OCI-LY7 (cell line): ENCODE measurements around the gene GPR135. TPM values are rescaled to one million over a fixed set of nuclear protein-coding genes. Genes with fewer than 3 reads are reported as not detected.
A peak's percentile ranks its signal among the peaks of the same experiment; 100 is the strongest.

Experiments used
- BruUV-seq: library from RNA; stranded (reverse); fragments of 400-500 nt; replicated peaks from 2 replicates; lab custom pipeline; 2021; lab: Mats Ljungman, UMichigan
- CTCF ChIA-PET: fragments of 300-600 bp; sonication (Branson Sonifier 250); formaldehyde crosslinking; loops from one replicate; lab custom pipeline; 2022; ENCODE audit warnings: antibody characterized with exemption; ENCODE audit not compliant: unreplicated experiment; lab: Charles Lee
- POLR2A ChIA-PET: fragments of 300-600 bp; sonication (Branson Sonifier 250); formaldehyde crosslinking; loops from one replicate; lab custom pipeline; 2022; ENCODE audit warnings: antibody characterized with exemption; lab: Charles Lee
- DNase-seq: peaks from one replicate; pipeline ENCODE4 v3.0.0-alpha.2; 2015; ENCODE audit warnings: low spot score
- H2AFZ ChIP-seq: fragments of 200-600 bp; sonication (generic), shearing (Covaris generic); 2 replicates; pipeline ENCODE4 v1.6.1; 2014; ENCODE audit warnings: mild to moderate bottlenecking, antibody characterized with exemption, low read length, moderate library complexity
- H3K27ac ChIP-seq: fragments of 200-600 bp; sonication (generic); 2 replicates; pipeline ENCODE4 v1.5.1; 2014; ENCODE audit warnings: mixed run types, low read depth, mild to moderate bottlenecking, moderate library complexity, low read length, inconsistent platforms; ENCODE audit not compliant: poor library complexity, severe bottlenecking
- H3K36me3 ChIP-seq: fragments of 200-600 bp; sonication (generic); 2 replicates; pipeline ENCODE4 v1.6.1; 2014; ENCODE audit warnings: mild to moderate bottlenecking, antibody characterized with exemption, low read length, moderate library complexity, mixed read lengths; ENCODE audit not compliant: insufficient read depth
- H3K4me1 ChIP-seq: fragments of 200-600 bp; sonication (generic); 2 replicates; pipeline ENCODE4 v1.5.1; 2014; ENCODE audit warnings: mild to moderate bottlenecking, low read length; ENCODE audit not compliant: insufficient read depth, poor library complexity, severe bottlenecking
- H3K4me2 ChIP-seq: fragments of 200-600 bp; sonication (generic); 2 replicates; pipeline ENCODE4 v1.6.1; 2014; ENCODE audit warnings: mild to moderate bottlenecking, low read length
- H3K4me3 ChIP-seq: fragments of 200-600 bp; sonication (generic); 2 replicates; pipeline ENCODE4 v1.5.1; 2014; ENCODE audit warnings: mild to moderate bottlenecking, low read depth, low read length; ENCODE audit not compliant: poor library complexity, severe bottlenecking
- H3K79me2 ChIP-seq: fragments of 200-600 bp; sonication (generic); 2 replicates; pipeline ENCODE4 v1.6.1; 2016; ENCODE audit warnings: low read depth, mild to moderate bottlenecking, low read length, moderate library complexity, mixed read lengths; ENCODE audit not compliant: insufficient read depth
- H3K9me2 ChIP-seq: fragments of 200-600 bp; sonication (generic); 2 replicates; pipeline ENCODE4 v1.6.1; 2016; ENCODE audit warnings: mild to moderate bottlenecking, low read length, mixed read lengths; ENCODE audit not compliant: insufficient read depth
- H3K9me3 ChIP-seq: fragments of 200-600 bp; sonication (generic); 2 replicates; pipeline ENCODE4 v1.6.1; 2014; ENCODE audit warnings: mild to moderate bottlenecking, mixed run types, low read length, mixed read lengths
- H4K20me1 ChIP-seq: fragments of 200-600 bp; sonication (generic); 2 replicates; pipeline ENCODE4 v1.6.1; 2014; ENCODE audit warnings: mild to moderate bottlenecking, antibody characterized with exemption, low read length, moderate library complexity, mixed read lengths; ENCODE audit not compliant: insufficient read depth
- EZH2phosphoT487 ChIP-seq: fragments of 200-600 bp; sonication (generic); IDR thresholded peaks from 2 replicates; pipeline ENCODE4 v1.6.1; 2018; ENCODE audit warnings: low read depth, borderline replicate concordance, mild to moderate bottlenecking, mixed run types, antibody characterized with exemption, low read length, moderate library complexity, mixed read lengths
- intact Hi-C: fragments of 100-400 bp; cut with micrococcal nuclease; formaldehyde crosslinking; loops from one replicate; pipeline ENCODE4 v1.10.0; 2022; ENCODE audit not compliant: unreplicated experiment
- total RNA-seq, 2 experiments: library from RNA; depleted of rRNA in 1 of 2; stranded (reverse); fragments of >200 nt in 1 of 2; shearing (Covaris generic) in 1 of 2; gene quantifications; 2 replicates each; pipeline ENCODE4 v1.2.3, GENCODE V29; 2014 to 2022
- TF ChIP-seq, protein P1 (sequence below): fragments of 200-600 bp; sonication (generic); conservative IDR thresholded peaks from 2 replicates; pipeline ENCODE4 v1.5.1; 2014; ENCODE audit warnings: mild to moderate bottlenecking, antibody characterized with exemption, low read length, moderate library complexity, mixed read lengths

The GPR135 gene
- total RNA-seq, 2 experiments from 2014 or later = 6.5 to 10.9 TPM

DNA sequence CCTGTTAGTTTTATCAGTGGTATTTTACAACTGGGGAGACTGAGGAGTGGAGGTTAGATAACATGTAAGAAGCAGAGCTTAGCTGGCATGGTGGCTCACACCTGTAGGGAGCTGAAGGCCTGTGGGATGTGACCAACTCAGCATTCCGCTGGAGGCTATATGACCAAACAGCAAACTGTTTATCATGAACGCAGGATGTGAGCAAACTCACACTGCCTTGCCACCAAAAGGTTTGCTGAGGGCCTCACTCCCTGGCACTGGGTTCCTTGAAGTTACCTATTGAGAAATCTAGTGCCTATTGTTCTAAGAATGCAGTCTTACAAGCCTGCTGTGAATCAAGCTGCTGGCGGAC, 42.5 kb upstream of the GPR135 start:
- H3K4me3 ChIP-seq = no peak overlapping the region
- ChIA-PET POLR2A (interaction anchor here (0.6 to 2.0 kb wide), 3 partner anchors 24 to 1267 kb away, joined by 3 to 4 read pairs (median 3); partner anchors contain the start of genes JKAMP and L3HYPDH), CTCF (interaction anchor here (0.6 to 0.9 kb wide), 2 partner anchors 11 to 23 kb away, joined by 3 to 4 read pairs; partner anchors contain the start of genes JKAMP and L3HYPDH)
- DNase-seq = no peak
- H3K9me2 ChIP-seq = no peaks in the 10 kb centered on the region
- H3K79me2 ChIP-seq = no peaks in the 10 kb centered on the region
- no peak overlapping the region for H3K4me2 ChIP-seq
- intact Hi-C loops = no loop called here
- H3K27ac ChIP-seq = no peak overlapping the region
- H3K36me3 ChIP-seq = peaks cover 10% of the 10 kb centered on the region; the same call in 1 of the 2 replicates
- no TSS peak for BruUV-seq
- TF ChIP-seq, protein P1, sequence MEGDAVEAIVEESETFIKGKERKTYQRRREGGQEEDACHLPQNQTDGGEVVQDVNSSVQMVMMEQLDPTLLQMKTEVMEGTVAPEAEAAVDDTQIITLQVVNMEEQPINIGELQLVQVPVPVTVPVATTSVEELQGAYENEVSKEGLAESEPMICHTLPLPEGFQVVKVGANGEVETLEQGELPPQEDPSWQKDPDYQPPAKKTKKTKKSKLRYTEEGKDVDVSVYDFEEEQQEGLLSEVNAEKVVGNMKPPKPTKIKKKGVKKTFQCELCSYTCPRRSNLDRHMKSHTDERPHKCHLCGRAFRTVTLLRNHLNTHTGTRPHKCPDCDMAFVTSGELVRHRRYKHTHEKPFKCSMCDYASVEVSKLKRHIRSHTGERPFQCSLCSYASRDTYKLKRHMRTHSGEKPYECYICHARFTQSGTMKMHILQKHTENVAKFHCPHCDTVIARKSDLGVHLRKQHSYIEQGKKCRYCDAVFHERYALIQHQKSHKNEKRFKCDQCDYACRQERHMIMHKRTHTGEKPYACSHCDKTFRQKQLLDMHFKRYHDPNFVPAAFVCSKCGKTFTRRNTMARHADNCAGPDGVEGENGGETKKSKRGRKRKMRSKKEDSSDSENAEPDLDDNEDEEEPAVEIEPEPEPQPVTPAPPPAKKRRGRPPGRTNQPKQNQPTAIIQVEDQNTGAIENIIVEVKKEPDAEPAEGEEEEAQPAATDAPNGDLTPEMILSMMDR = no peak
- TF ChIP-seq EZH2phosphoT487 = no peak
- H3K9me3 ChIP-seq = no peaks in the 10 kb centered on the region
- H4K20me1 ChIP-seq = no peaks in the 10 kb centered on the region
- H3K4me1 ChIP-seq = no peaks in the 10 kb centered on the region
- no peak overlapping the region for H2AFZ ChIP-seq

GRCh38 chr14:59507063-59507751, 42.0 kb upstream of the GPR135 start:
- Histone ChIP-seq H3K9me3 (no peaks in the 10 kb centered on the region), H2AFZ (no peak overlapping the region), H3K9me2 (no peaks in the 10 kb centered on the region), H3K4me3 (no peak overlapping the region), H3K27ac (no peak overlapping the region), H3K36me3 (peaks cover 10% of the 10 kb centered on the region; the same call in 1 of the 2 replicates), H3K4me2 (no peak overlapping the region), H3K4me1 (no peaks in the 10 kb centered on the region), H3K79me2 (no peaks in the 10 kb centered on the region), H4K20me1 (no peaks in the 10 kb centered on the region)
- intact Hi-C loops = no loop called here
- TF ChIP-seq, protein P1 = peak; percentile 87
- TF ChIP-seq EZH2phosphoT487 = no peak
- CTCF ChIA-PET = interaction anchor here (0.6 to 0.9 kb wide), 2 partner anchors 11 to 23 kb away, joined by 3 to 4 read pairs; partner anchors contain the start of genes JKAMP and L3HYPDH
- no TSS peak for BruUV-seq
- peak; percentile 52 for DNase-seq
- POLR2A ChIA-PET = interaction anchor here (0.6 to 2.0 kb wide), 3 partner anchors 23 to 1267 kb away, joined by 3 to 4 read pairs (median 3); partner anchors contain the start of genes JKAMP and L3HYPDH

DNA sequence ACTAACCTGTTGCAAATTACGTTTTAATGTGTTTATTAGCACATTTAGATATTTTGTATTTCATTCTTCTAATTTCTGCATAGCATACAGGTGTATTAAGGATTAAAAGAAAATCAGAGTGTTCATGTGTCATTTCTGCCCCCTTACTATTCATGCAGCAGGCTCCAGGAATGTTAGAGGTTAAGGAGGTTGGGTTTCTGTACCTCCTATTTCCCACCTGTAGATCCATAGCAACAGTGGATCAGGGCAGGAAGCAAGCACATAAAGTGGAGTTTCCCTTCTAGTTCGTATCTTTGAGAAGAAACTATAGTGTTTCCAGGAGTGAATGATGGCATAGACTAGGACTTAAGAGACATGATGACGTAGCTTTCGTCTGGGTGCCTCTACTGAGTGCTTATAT, 38.1 kb upstream of the GPR135 start:
- Histone ChIP-seq H4K20me1 (no peaks in the 10 kb centered on the region), H3K4me1 (no peaks in the 10 kb centered on the region), H3K9me2 (no peaks in the 10 kb centered on the region), H3K4me3 (no peak overlapping the region), H3K9me3 (no peaks in the 10 kb centered on the region), H3K4me2 (no peak overlapping the region), H3K27ac (no peak overlapping the region), H3K36me3 (peaks cover 41% of the 10 kb centered on the region), H3K79me2 (no peaks in the 10 kb centered on the region), H2AFZ (no peak overlapping the region)
- TF ChIP-seq, protein P1 = no peak
- TF ChIP-seq EZH2phosphoT487 = no peak
- no TSS peak for BruUV-seq
- CTCF ChIA-PET = no interaction called here
- POLR2A ChIA-PET = no interaction called here
- DNase-seq = no peak
- intact Hi-C loops = no loop called here
